GM21723 (cell line): ENCODE data around the gene GZMH.
"Not testable (repeated sequence)": the region's sequence is repeated elsewhere in the genome, so short reads cannot be mapped to it uniquely, and the experiment has no call there.

ENCODE experiments used
- ATAC-seq: cut with Tn5 transposase; IDR thresholded peaks from one replicate; pipeline ENCODE4 v1.9.1; 2021; ENCODE audit warnings: mild to moderate bottlenecking, moderate library complexity; ENCODE audit not compliant: unreplicated experiment

The GZMH gene

GRCh38 chr14:24609655-24610344 lies at the start of gene GZMH:
TSS of gene GZMH (minus strand) at chr14:24609685. CDS start at chr14:24609613, 72 bp downstream.
- no peak for ATAC-seq

GRCh38 chr14:24648361-24648760 lies 38.9 kb upstream of the GZMH start:
- ATAC-seq, result not testable (repeated sequence)

- no peak for ATAC-seq
Measured at GRCh38 chr14:24639905-24640304, 30.4 kb upstream of the GZMH start.

- no peak for ATAC-seq
Measured at GRCh38 chr14:24639270-24639669, 29.8 kb upstream of the GZMH start.

GRCh38 chr14:24634158-24634557 lies 24.7 kb upstream of the GZMH start, which contains the start of gene GZMB:
TSS of gene GZMB (minus strand) at chr14:24634190. CDS start at chr14:24634160, 30 bp downstream.
- no peak for ATAC-seq

GRCh38 chr14:24633353-24633752 lies 23.9 kb upstream of the GZMH start:
- no peak for ATAC-seq

- ATAC-seq, result no peak
Measured at GRCh38 chr14:24632761-24633160, 23.3 kb upstream of the GZMH start.

- ATAC-seq, result no peak
Measured at GRCh38 chr14:24632336-24632735, 22.9 kb upstream of the GZMH start.

- no peak for ATAC-seq
Measured at GRCh38 chr14:24631749-24632335, 22.4 kb upstream of the GZMH start.

- no peak for ATAC-seq
Measured at GRCh38 chr14:24630872-24631477, 21.5 kb upstream of the GZMH start.

GRCh38 chr14:24630087-24630871 lies 20.8 kb upstream of the GZMH start:
- no peak for ATAC-seq

GRCh38 chr14:24629521-24629920 lies 20.0 kb upstream of the GZMH start:
- no peak for ATAC-seq

- ATAC-seq, result no peak
Measured at GRCh38 chr14:24613747-24614146, 4.3 kb upstream of the GZMH start.

- ATAC-seq, result no peak
Measured at GRCh38 chr14:24613241-24613640, 3.8 kb upstream of the GZMH start.

- ATAC-seq, result no peak
Measured at GRCh38 chr14:24612196-24612595, 2.7 kb upstream of the GZMH start.

- ATAC-seq, result no peak
Measured at GRCh38 chr14:24607635-24608514, 1.6 kb downstream of the GZMH start.

- ATAC-seq, result no peak
Measured at GRCh38 chr14:24607081-24607480, 2.4 kb downstream of the GZMH start.

- ATAC-seq, result no peak
Measured at GRCh38 chr14:24606297-24606696, 3.2 kb downstream of the GZMH start.

- ATAC-seq, result peak; percentile 92
Measured at GRCh38 chr14:24605435-24606190, 3.9 kb downstream of the GZMH start.

- no peak for ATAC-seq
Measured at GRCh38 chr14:24597403-24597802, 12.1 kb downstream of the GZMH start.
